NOMO-1 treated with DMSO at 0.1 percent for 48 hours (cell line): Measurements from ENCODE around the gene EZR.
"Not testable (repeated sequence)": the region's sequence is repeated elsewhere in the genome, so short reads cannot be mapped to it uniquely, and the experiment has no call there.

ENCODE experiments used
- DNase-seq: peaks from one replicate; lab custom pipeline; 2025; ENCODE audit not compliant: unreplicated experiment; lab: John Stamatoyannopoulos, UW

Gene EZR

GRCh38 chr6:158843751-158844683, 24.8 kb upstream of the EZR start:
- DNase-seq: peak; percentile 73

- DNase-seq: no peak
Observed at GRCh38 chr6:158841358-158841757, 22.2 kb upstream of the EZR start.

GRCh38 chr6:158840465-158840864, 21.3 kb upstream of the EZR start:
- DNase-seq: no peak

DNA sequence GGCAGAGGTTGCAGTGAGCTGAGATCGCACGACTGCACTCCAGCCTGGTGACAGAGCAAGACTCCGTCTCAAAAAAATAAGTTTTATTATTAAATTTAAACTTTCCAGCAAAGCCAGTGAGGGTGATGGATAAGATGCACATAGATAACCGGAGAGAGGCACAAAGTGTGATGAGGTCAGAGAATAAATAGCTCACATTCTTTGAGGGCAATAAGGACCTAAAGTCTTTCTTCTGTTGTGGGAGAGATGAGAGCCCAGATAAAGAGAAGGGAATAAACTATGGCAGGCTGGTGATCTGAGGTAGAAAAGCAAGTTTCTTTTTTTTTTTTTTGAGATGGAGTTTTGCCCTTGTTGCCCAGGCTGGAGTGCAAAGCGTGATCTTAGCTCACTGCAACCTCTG, 20.6 kb upstream of the EZR start:
- no peak for DNase-seq

DNA sequence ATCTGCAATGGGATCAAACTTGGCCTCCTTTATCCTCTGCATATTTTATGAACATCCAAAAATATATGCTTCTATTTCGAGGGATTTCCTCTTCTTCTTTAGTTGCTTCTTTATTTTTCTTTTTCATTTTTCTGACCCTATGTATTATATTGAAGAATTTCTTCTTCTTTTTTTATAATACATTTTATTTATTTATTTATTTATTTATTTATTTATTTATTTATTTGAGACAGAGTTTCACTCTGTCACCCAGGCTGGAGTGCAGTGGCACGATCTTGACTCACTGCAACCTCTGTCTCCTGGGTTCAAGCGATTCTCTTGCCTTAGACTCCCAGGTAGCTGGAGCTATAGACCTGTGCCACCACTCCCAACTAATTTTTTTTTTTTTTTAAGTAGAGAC, 19.6 kb upstream of the EZR start:
- DNase-seq: not testable (repeated sequence)

- no peak for DNase-seq
Observed at GRCh38 chr6:158837684-158838625, 18.8 kb upstream of the EZR start.

DNA sequence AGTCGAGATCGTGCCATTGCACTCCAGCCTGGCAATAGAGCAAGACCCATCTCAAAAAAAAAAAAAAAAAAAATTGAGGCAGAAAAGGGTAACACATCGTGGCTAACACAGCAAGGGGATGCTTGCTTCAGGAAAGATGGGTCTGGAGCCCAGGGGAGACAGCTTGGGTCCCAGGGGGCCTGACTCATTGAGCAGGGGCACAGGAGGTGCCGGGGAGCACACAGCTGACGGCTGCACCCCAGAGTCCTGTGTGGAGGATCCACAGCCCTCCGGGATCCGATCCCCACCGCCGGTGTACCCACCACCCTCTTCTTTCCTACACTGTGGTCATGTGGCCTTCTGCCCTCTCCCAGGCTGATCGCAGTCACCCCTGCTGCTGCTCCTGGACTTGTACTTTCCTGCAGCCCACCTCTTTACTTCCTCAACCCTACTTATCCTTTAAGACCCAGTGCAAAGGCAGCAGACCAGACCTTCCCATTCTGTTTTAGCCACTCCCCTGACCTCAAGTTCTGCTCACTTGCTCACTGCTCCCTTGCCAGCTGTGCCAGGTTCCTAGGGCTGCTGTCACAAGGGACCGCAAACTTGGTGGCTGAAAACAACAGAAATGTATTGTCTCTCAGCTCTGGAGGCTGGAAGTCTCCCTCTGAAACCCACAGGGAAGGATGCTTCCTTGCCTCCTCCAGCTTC, 17.6 kb upstream of the EZR start:
- DNase-seq: no peak

DNA sequence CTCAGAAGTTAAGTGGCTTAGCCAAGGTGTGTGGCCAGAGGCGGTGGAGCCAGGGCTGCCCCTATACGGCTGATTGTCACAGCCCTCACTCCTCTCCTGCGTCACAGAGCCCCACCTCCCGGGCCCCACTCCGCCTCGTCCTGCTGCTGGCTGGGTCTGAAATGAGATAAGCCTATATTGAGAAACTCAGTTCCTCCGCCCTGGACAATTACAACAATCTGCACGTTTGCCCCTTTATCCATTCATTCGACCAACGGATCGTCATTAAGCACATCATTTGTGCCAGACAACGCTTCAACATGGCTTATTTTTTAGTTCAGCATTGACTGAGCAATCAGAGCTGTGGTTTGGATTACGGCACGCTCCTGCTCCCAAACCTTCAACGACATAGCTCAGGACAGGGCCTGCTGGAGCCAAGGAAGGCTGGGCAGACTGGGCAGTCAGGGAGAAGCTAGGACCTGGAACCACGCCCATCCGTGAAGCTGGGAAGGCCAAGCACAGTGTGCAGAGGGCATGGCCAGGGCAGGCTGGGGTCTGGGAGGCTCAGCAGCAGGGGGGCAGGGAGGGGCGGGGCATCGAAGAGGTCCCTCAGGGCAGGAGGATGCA, 16.6 kb upstream of the EZR start:
- no peak for DNase-seq

DNA sequence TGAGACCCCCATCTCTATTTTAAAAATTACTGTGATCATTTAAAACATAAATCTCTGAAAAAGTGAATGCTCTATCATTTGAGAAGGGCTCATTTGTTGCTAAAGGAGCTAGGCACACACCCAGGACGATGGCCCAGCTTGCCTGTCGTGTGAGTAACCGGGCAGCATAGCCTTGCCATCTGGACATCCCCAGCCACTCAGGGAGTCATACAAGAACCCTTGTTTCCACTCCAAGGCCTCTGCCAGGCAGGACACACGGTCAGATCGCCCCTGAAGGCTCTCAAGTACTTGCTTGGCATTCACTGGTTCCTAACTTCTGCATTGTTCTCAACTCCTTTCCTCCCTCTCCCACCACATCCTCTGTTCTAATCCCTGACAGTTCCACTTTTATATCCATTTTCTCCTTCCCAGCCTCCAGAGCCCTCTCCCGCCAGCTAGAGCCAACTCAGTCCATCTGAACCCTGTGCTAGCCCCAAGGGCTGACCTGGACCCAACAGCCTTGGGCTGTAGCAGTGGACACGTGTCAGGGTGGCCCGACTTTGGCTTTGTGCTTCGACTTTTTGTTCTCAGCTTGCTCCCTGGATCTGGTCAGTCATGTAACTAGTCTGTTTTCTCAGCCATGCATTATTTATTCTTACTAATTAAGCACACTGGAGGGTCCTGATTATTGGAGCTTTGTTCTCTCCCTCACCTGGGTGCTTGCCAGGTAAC, 15.7 kb upstream of the EZR start:
- no peak for DNase-seq

GRCh38 chr6:158832807-158833206, 13.6 kb upstream of the EZR start:
- DNase-seq: not testable (repeated sequence)

DNA sequence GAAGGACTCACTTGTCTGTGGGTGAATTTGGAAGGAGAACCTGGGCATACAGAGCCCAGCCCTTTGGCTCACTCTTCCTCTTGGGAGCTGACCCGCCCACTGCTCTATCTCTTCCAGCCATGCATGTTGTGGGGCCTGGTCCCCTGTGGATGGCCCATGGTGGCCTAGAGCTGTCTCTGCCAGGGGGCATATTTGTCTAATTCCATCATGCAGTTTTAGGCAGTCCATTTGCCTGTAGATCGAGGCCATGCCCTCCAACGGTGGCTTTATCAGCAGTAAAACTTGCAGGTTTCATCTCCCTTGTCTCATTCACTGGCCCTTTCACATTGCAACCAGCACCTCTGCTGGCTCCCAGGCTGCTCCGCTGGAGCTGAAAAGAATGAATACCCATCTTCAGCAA, 12.9 kb upstream of the EZR start:
- DNase-seq: no peak

GRCh38 chr6:158831571-158831970, 12.4 kb upstream of the EZR start:
- DNase-seq: no peak

DNA sequence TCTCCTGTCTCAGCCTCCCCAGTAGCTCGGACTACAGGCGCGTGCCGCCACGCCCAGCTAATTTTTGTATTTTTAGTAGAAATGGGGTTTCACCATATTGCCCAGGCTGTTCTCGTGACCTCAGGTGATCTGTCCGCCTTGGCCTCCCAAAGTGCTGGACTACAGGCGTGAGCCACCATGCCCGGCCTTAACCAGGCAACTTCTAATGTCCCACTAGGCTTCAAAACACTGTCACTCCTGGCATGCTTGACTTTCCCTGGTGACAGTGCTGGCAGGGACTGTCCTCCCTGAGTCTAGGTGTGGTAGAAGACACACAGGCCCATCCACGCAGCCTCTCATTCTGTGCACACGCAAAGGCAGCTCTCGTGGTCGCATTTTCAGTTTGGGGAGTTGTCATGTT, 11.6 kb upstream of the EZR start:
- no peak for DNase-seq

GRCh38 chr6:158828807-158829206, 9.6 kb upstream of the EZR start:
- no peak for DNase-seq

DNA sequence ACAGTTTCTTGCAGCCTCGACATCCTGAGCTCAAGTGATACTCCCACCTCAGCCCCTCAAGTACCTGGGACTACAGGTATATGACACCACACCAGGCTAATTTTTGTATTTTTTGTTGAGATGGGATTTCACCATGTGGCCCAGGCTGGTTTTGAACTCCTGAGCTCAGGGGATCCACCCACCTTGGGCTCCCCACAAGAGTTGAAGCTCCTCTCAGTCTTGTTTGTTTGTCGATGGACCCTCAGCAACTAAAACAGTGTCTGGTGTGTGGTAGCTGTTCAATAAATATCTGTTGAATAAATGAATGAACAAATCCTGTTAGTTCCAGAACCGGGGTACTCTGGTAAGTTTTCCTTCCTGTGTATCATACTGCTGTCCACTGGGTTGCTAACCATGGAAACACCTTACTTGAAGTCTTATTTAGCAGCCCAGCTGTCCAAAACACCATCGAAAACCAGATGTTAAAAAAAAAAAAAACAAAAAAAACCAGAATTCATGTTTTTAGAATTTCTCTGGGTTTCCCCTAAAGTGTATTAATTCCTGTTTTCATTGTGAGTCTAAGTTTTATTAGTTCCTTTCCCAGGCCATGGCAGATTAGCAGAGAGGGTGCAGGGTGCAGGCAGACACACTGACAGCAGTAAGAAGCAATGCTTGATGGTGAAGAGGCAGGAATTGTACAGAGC, 7.8 kb upstream of the EZR start:
- no peak for DNase-seq

GRCh38 chr6:158825951-158826306, 6.8 kb upstream of the EZR start:
- DNase-seq: no peak

GRCh38 chr6:158825038-158825950, 6.1 kb upstream of the EZR start:
- no peak for DNase-seq

GRCh38 chr6:158823616-158824015, 4.4 kb upstream of the EZR start:
- DNase-seq: not testable (repeated sequence)
